Activated naive CD8-positive, alpha-beta T cell treated with anti-CD3 and anti-CD28 coated beads, Interleukin-2, amount 10 ng/mL, durations not matched to agents 7 days and 5 days (primary cell): Measurements from ENCODE around the gene MAP4K4. TPM values are rescaled to one million over a fixed set of nuclear protein-coding genes. Genes with fewer than 3 reads are reported as not detected.

Experiments
- ATAC-seq: fragments of 150-1000 bp; cut with Tn5 transposase; one replicate; pipeline ENCODE4 v1.10.0; 2021; ENCODE audit warnings: low read depth, moderate library complexity
- POLR2A ChIA-PET: fragments of 350-600 bp; sonication (Branson Sonifier 250); formaldehyde crosslinking; loops from one replicate; lab custom pipeline; 2021; ENCODE audit warnings: antibody characterized with exemption; lab: Charles Lee
- DNase-seq: peaks from one replicate; pipeline ENCODE4 v3.0.0; 2021
- H3K27ac Mint-ChIP-seq: one replicate; pipeline ENCODE4 v1.8.0; 2022; ENCODE audit warnings: mild to moderate bottlenecking, mixed read lengths
- H3K27me3 Mint-ChIP-seq: one replicate; pipeline ENCODE4 v1.8.0; 2022; ENCODE audit warnings: mild to moderate bottlenecking, moderate library complexity, mixed read lengths
- H3K36me3 Mint-ChIP-seq: one replicate; pipeline ENCODE4 v1.8.0; 2021; ENCODE audit warnings: mild to moderate bottlenecking, mixed read lengths
- H3K4me1 Mint-ChIP-seq: one replicate; pipeline ENCODE4 v1.8.0; 2021; ENCODE audit warnings: mixed read lengths
- H3K4me3 Mint-ChIP-seq: one replicate; pipeline ENCODE4 v1.8.0; 2022; ENCODE audit warnings: mild to moderate bottlenecking, moderate library complexity, mixed read lengths
- H3K9me3 Mint-ChIP-seq: one replicate; pipeline ENCODE4 v1.8.0; 2021; ENCODE audit warnings: mixed read lengths
- total RNA-seq, 2 experiments: library from RNA; stranded (reverse); gene quantifications; one replicate each; pipeline ENCODE4 v1.2.3, GENCODE V29; 2021

The MAP4K4 gene
- total RNA-seq, 2 experiments from 2014 or later = 79.8 to 84.5 TPM

GRCh38 chr2:101717071-101717845 lies 19.8 kb downstream of the MAP4K4 start:
- Mint-ChIP-seq H3K27ac (peak overlapping the region; percentile 95), H3K9me3 (no peaks in the 10 kb centered on the region), H3K36me3 (peaks cover 33% of the 10 kb centered on the region), H3K4me3 (peak overlapping the region; percentile 69), H3K27me3 (no peaks in the 10 kb centered on the region), H3K4me1 (peaks cover 42% of the 10 kb centered on the region)
- no peak for DNase-seq
- ATAC-seq = peak; percentile 61
- POLR2A ChIA-PET = interaction anchor here (0.6 to 3.5 kb wide), 9 partner anchors 11 to 242 kb away, joined by 3 to 22 read pairs (median 5); partner anchors contain the start of genes MAP4K4 and RFX8

GRCh38 chr2:101718479-101718878 lies 21.0 kb downstream of the MAP4K4 start:
- peak overlapping the region; percentile 69 for H3K4me3 Mint-ChIP-seq
- peaks cover 41% of the 10 kb centered on the region for H3K36me3 Mint-ChIP-seq
- H3K9me3 Mint-ChIP-seq = peaks cover 3% of the 10 kb centered on the region
- peaks cover 44% of the 10 kb centered on the region for H3K4me1 Mint-ChIP-seq
- POLR2A ChIA-PET = interaction anchor here (0.9 to 3.5 kb wide), 5 partner anchors 9 to 21 kb away, joined by 5 to 22 read pairs (median 12); partner anchors contain the start of gene MAP4K4
- peak overlapping the region; percentile 95 for H3K27ac Mint-ChIP-seq
- no peak for DNase-seq
- no peaks in the 10 kb centered on the region for H3K27me3 Mint-ChIP-seq
- ATAC-seq = no peak

DNA sequence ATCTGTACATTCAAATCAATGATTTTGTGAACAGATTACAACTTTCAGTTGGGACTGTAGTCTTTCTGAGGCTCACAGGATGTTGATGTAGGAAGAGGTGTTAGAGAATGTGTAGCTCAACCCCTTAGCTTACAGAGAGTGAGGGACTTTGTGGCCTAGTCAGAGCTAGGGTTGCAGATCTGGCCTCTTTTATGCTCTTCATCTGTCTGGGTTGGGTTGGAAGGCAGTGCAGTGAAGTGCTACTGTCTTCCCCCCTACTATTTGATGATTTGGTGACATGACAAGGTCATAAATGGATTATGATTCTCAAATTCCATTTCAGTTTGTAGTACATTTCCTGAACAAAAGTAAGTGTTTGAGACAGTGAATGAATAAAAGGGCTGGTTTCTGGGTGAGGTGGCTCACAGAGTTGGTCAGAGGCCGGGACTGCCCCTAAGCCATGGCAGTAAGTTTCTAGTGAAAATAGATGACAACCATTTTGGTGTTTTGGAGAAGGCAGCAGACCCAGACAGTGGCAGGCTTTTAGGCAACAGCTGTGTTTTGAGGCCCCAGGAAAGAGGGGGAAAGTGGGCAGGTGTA lies 21.6 kb downstream of the MAP4K4 start:
- Mint-ChIP-seq H3K4me1 (peaks cover 46% of the 10 kb centered on the region), H3K36me3 (peaks cover 44% of the 10 kb centered on the region), H3K4me3 (peak overlapping the region; percentile 69), H3K27me3 (no peaks in the 10 kb centered on the region), H3K27ac (peak overlapping the region; percentile 95), H3K9me3 (peaks cover 4% of the 10 kb centered on the region)
- ATAC-seq (peak; percentile 98), DNase-seq (no peak)
- POLR2A ChIA-PET = interaction anchor here (0.6 to 3.5 kb wide), 5 partner anchors 9 to 379 kb away, joined by 3 to 22 read pairs (median 12); partner anchors contain the start of gene MAP4K4

DNA sequence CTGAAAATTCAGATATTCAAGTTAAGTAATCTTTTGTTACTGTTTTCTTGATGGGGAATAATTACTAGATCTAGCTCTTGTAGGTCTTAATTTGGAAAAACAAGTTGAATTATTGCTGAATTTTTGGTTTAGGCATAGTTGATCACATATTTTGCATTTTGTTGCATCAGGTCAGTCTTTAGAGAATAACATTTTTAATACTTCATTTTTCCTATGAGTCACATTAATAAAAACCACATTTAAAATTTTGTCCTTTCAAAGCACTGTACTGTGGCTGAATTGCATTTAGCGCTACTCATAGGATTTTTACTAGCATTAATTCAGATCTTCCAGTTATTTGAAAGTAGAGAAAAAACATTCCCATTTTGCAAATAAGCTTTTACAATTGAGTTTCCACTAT lies 23.2 kb downstream of the MAP4K4 start:
- no peak overlapping the region for H3K4me3 Mint-ChIP-seq
- peaks cover 40% of the 10 kb centered on the region for H3K36me3 Mint-ChIP-seq

GRCh38 chr2:101722864-101723263 lies 25.4 kb downstream of the MAP4K4 start:
- H3K4me3 Mint-ChIP-seq = no peak overlapping the region
- peaks cover 4% of the 10 kb centered on the region for H3K9me3 Mint-ChIP-seq
- peaks cover 44% of the 10 kb centered on the region for H3K4me1 Mint-ChIP-seq
- no peak overlapping the region for H3K27ac Mint-ChIP-seq
- peaks cover 39% of the 10 kb centered on the region for H3K36me3 Mint-ChIP-seq
- POLR2A ChIA-PET = no interaction called here
- DNase-seq = no peak
- no peaks in the 10 kb centered on the region for H3K27me3 Mint-ChIP-seq
- ATAC-seq = no peak

More for the DNA sequence above, 23.2 kb downstream of the MAP4K4 start:
- DNase-seq (no peak), ATAC-seq (no peak)
- Mint-ChIP-seq H3K9me3 (peaks cover 4% of the 10 kb centered on the region), H3K27me3 (no peaks in the 10 kb centered on the region), H3K27ac (no peak overlapping the region), H3K4me1 (peaks cover 51% of the 10 kb centered on the region)
- POLR2A ChIA-PET = interaction anchor here (0.9 to 1.6 kb wide), 3 partner anchors 9 to 17 kb away, joined by 3 read pairs; no protein-coding TSS in a partner anchor

- H3K4me1 Mint-ChIP-seq = peaks cover 44% of the 10 kb centered on the region
- peaks cover 39% of the 10 kb centered on the region for H3K36me3 Mint-ChIP-seq
- peaks cover 4% of the 10 kb centered on the region for H3K9me3 Mint-ChIP-seq
- no peak overlapping the region for H3K4me3 Mint-ChIP-seq
- H3K27ac Mint-ChIP-seq = peak overlapping the region; percentile 13
- DNase-seq = no peak
- H3K27me3 Mint-ChIP-seq = no peaks in the 10 kb centered on the region
- ATAC-seq = no peak
- POLR2A ChIA-PET = no interaction called here
Measured at GRCh38 chr2:101723371-101724124, 26.0 kb downstream of the MAP4K4 start.

GRCh38 chr2:101724125-101724474 lies 26.6 kb downstream of the MAP4K4 start:
- Mint-ChIP-seq H3K4me3 (no peak overlapping the region), H3K36me3 (peaks cover 38% of the 10 kb centered on the region), H3K4me1 (peaks cover 43% of the 10 kb centered on the region), H3K27me3 (no peaks in the 10 kb centered on the region), H3K9me3 (peaks cover 4% of the 10 kb centered on the region), H3K27ac (no peak overlapping the region)
- DNase-seq (no peak), ATAC-seq (no peak)
- POLR2A ChIA-PET = no interaction called here

DNA sequence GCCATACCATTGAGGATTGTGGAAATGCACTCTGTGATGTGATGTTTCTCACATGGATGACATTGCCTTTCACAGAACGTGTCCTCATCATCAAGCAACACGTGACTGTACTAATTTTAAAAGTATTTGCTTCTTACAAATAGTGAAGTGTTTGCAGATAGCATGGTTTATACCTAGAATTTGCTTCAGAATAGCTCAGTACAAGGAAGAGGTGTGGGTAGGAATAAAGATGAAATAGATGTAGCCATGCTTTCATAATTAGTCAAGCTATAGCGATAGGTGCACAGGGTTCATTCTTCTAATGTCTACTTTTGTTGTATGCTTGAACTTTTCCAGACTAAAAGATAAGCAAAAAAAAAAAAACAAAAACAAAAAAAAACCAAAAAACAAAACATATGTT lies 27.5 kb downstream of the MAP4K4 start:
- DNase-seq (no peak), ATAC-seq (peak; percentile 29)
- H3K36me3 Mint-ChIP-seq = peaks cover 35% of the 10 kb centered on the region
- H3K27me3 Mint-ChIP-seq = no peaks in the 10 kb centered on the region
- peaks cover 44% of the 10 kb centered on the region for H3K4me1 Mint-ChIP-seq
- POLR2A ChIA-PET = interaction anchor here (0.7 to 1.9 kb wide), 2 partner anchors 28 to 268 kb away, joined by 3 to 6 read pairs; partner anchors contain the start of gene MAP4K4
- H3K4me3 Mint-ChIP-seq = no peak overlapping the region
- H3K27ac Mint-ChIP-seq = no peak overlapping the region
- H3K9me3 Mint-ChIP-seq = peaks cover 4% of the 10 kb centered on the region

- H3K27ac Mint-ChIP-seq = no peak overlapping the region
- DNase-seq (no peak), ATAC-seq (no peak)
- peaks cover 35% of the 10 kb centered on the region for H3K36me3 Mint-ChIP-seq
- H3K27me3 Mint-ChIP-seq = no peaks in the 10 kb centered on the region
- H3K9me3 Mint-ChIP-seq = peaks cover 4% of the 10 kb centered on the region
- H3K4me1 Mint-ChIP-seq = peaks cover 45% of the 10 kb centered on the region
- POLR2A ChIA-PET = interaction anchor here (0.7 to 1.9 kb wide), 3 partner anchors 25 to 268 kb away, joined by 3 to 6 read pairs (median 4); partner anchors contain the start of gene MAP4K4
- no peak overlapping the region for H3K4me3 Mint-ChIP-seq
Measured at GRCh38 chr2:101725515-101726192, 28.1 kb downstream of the MAP4K4 start.

DNA sequence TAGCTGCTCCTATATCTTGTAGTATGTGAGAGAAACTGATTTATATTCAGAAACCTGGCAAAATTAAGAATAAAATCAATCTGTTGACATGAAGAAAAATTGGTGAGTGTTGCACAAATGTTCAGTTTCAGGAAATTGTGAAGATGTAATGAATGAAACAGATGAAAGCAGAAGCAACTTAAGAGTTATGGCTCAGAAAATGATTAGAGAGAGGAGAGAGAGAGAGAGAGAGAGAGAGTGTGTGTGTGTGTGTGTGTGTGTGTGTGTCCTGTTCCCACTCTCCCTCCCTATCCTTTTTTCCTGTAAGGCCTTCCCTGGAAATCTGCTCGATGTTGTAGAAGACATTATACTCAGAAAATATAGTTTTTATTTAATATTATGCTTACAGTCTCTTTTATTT lies 31.4 kb downstream of the MAP4K4 start:
- ATAC-seq (no peak), DNase-seq (no peak)
- POLR2A ChIA-PET = interaction anchor here (1.2 to 2.7 kb wide), 4 partner anchors 10 to 30 kb away, joined by 5 to 13 read pairs (median 7); no protein-coding TSS in a partner anchor
- peaks cover 14% of the 10 kb centered on the region for H3K36me3 Mint-ChIP-seq
- H3K4me1 Mint-ChIP-seq = peaks cover 56% of the 10 kb centered on the region
- H3K4me3 Mint-ChIP-seq = peak overlapping the region; percentile 1
- no peaks in the 10 kb centered on the region for H3K27me3 Mint-ChIP-seq
- peak overlapping the region; percentile 28 for H3K27ac Mint-ChIP-seq
- no peaks in the 10 kb centered on the region for H3K9me3 Mint-ChIP-seq

DNA sequence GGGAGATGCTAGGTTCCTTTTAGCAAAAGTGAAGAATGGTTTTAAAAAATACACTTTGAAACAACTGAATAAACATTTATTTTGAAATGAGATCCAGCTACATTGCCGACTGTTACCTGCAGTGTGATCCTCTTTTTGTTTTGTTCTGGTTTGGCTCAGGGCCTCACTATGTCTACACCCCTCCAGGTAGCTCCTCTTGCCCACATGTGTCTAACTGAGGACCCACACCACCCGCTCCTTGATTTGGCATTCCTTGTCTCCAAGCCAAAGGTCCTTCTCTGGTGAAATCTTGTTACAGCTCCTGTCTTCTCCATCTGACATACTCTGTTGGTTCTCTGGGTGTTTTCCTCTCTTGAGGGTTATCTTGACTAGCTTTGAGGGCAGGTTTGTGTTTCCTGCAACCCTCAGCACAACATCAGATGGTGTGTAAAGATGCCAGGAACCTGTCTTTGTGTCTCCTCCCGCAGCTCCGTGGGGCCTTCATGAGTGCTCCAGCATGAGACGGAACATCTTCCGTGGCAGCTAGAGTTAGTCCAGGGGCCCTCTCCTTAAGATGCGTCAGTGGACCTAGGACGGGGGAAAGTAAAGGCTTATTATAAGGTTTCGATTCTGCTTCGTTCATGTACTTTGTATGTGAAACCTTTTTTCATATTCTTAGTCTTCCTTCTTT lies 32.1 kb downstream of the MAP4K4 start:
- Mint-ChIP-seq H3K4me3 (peak overlapping the region; percentile 66), H3K36me3 (peaks cover 9% of the 10 kb centered on the region), H3K27ac (peak overlapping the region; percentile 62), H3K4me1 (peaks cover 54% of the 10 kb centered on the region), H3K9me3 (no peaks in the 10 kb centered on the region), H3K27me3 (no peaks in the 10 kb centered on the region)
- DNase-seq = no peak
- peak; percentile 76 for ATAC-seq
- POLR2A ChIA-PET = interaction anchor here (0.6 to 2.7 kb wide), 5 partner anchors 11 to 68 kb away, joined by 5 to 13 read pairs (median 7); no protein-coding TSS in a partner anchor
